Skeletal muscle satellite cell (primary cell): ENCODE results near the gene SLC22A7.

Experiments used
- H3K27me3 ChIP-seq: 2 replicates; pipeline ENCODE4 v1.7.0; 2013; ENCODE audit warnings: low read length; ENCODE audit not compliant: control insufficient read depth, insufficient read depth
- H3K36me3 ChIP-seq: 2 replicates; pipeline ENCODE4 v1.7.0; 2013; ENCODE audit warnings: mild to moderate bottlenecking, control low read depth, low read length; ENCODE audit not compliant: insufficient read depth
- H3K4me1 ChIP-seq: 2 replicates; pipeline ENCODE4 v1.7.0; 2013; ENCODE audit warnings: low read length; ENCODE audit not compliant: control insufficient read depth, insufficient read depth
- H3K4me2 ChIP-seq: 2 replicates; pipeline ENCODE4 v1.7.0; 2013; ENCODE audit warnings: mild to moderate bottlenecking, low read length
- H3K4me3 ChIP-seq: 2 replicates; pipeline ENCODE4 v1.7.0; 2013; ENCODE audit warnings: low read length
- H3K9ac ChIP-seq: 2 replicates; pipeline ENCODE4 v1.7.0; 2013; ENCODE audit warnings: mild to moderate bottlenecking, low read depth, low read length, moderate library complexity
- H3K9me3 ChIP-seq: replicated peaks from 2 replicates; pipeline ENCODE4 v1.7.0; 2013; ENCODE audit warnings: mild to moderate bottlenecking, control low read depth, low read length

Gene SLC22A7

DNA sequence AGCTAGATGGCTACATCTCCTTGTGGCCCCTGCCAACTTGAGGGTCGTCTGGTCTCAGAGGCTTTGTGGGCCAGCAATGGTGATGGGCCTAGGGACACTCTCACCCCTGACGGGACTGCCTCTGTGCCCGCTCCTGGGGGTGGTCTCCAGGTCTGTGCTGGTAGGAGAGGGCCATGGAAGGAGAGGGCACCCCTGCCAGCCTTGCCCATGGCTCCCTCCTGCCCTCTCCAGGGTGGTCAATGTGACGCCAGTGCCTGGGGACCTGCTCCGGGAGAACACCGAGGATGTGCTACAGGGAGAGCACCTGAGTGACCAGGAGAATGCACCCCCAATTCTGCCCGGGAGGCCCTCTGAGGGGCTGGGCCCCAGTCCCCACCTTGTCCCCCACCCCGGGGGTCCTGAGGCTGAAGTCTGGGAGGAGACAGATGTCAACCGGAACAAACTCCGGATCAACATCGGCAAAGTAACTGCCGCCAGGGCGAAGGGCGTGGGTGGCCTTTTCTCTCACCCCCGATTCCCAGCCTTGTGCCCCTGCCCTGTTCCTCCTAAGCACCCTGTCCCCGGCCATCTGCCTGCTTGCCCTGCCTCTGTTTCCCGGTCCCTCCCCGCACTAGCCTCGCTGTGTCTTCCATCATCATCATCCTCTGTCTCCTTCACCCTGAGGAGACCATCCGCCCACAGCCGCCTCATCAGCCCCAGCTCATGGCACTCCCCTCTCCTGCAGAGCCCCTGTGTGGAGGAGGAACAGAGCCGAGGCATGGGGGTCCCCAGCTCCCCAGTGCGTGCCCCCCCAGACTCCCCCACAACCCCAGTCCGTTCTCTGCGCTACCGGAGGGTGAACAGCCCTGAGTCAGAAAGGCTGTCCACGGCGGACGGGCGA is 39.0 kb upstream of the SLC22A7 start:
- Histone ChIP-seq H3K9me3 (no peaks in the 10 kb centered on the region), H3K9ac (no peak overlapping the region), H3K4me1 (no peaks in the 10 kb centered on the region), H3K4me3 (no peak overlapping the region), H3K27me3 (peaks cover 32% of the 10 kb centered on the region), H3K4me2 (no peak overlapping the region), H3K36me3 (no peaks in the 10 kb centered on the region)

DNA sequence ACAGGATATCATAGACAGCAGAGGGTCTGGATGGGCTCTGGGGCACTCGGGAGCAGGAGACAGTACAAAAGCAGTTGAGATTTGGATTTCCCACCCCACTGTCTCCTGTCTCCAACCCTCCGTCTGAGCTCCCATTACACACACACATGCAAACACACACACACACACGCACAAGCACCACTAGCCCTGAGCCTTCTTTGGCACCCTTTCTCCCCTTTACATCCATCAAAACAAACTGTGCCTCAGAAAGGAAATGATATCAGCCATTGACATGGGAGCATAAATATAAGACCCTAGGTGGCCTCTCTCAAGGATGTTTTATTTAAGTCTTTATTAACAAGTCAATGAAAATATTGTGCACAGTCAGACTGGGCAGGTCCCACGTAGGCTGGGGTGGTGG is 37.3 kb upstream of the SLC22A7 start:
- Histone ChIP-seq H3K27me3 (peaks cover 39% of the 10 kb centered on the region), H3K4me1 (no peaks in the 10 kb centered on the region), H3K9me3 (no peaks in the 10 kb centered on the region), H3K4me3 (no peak overlapping the region), H3K36me3 (no peaks in the 10 kb centered on the region), H3K9ac (no peak overlapping the region), H3K4me2 (no peak overlapping the region)

DNA sequence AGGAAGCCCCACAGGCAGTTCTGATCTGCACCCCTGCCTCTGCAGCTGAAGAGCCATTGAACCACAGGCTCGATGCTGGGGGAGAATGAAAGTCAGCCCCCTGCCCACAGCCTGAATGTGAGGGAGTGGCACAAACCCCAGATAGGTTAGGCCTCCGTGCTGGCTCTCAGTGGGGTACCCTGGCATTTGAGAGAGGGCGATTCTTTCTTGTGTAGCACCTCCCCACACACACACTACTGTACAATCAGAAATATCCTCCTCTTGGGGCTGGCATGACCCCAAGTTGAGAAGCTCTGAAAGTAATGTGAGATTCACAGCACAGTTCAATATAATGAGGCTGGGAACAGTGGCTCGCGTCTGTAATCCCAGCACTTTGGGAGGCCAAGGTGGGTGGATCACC is 36.9 kb upstream of the SLC22A7 start:
- H3K36me3 ChIP-seq = no peaks in the 10 kb centered on the region
- peaks cover 41% of the 10 kb centered on the region for H3K27me3 ChIP-seq

DNA sequence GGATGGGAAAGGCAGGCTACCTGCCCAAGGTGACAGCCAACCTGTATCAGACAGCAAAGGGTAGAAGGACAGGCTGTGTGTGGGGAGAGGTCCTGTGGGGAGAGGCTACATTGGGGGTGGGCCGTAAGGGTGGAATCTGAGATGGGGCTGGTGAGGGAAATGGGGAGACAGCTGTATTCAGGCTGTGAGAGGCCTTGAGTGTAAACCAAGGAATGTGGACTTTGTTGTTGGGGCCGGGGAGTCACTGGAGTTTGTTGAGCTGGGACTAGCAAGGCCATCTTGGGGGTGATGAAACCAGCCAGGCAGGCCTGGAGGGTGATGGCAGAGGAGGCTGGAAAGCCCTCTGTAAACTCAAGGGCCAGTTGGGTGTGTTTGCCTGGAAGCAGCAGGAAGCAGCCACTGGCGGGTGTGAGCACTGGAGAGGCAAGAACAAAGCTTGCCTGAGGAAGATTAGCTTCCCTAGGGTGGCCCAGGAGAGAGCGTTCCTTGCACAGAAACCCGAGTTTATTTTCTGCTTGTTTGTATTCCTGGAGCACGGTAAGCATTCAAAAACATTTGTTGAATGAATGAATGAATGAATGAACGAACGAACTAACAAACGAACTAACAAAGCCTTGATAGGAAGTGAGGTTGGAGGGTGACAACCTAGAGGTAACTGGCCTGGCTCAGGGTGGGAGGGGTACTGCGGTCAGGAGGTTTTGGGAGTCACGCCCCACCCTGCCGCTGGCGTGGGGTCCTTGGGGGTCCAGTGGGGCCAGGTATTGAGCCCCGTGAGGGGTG is 35.9 kb upstream of the SLC22A7 start:
- H3K9me3 ChIP-seq = no peaks in the 10 kb centered on the region
- no peak overlapping the region for H3K4me3 ChIP-seq
- H3K27me3 ChIP-seq = peaks cover 39% of the 10 kb centered on the region
- H3K4me1 ChIP-seq = no peaks in the 10 kb centered on the region
- no peak overlapping the region for H3K4me2 ChIP-seq
- H3K9ac ChIP-seq = no peak overlapping the region
- no peaks in the 10 kb centered on the region for H3K36me3 ChIP-seq

More for the DNA sequence above, 36.9 kb upstream of the SLC22A7 start:
- no peak overlapping the region for H3K9ac ChIP-seq
- H3K4me3 ChIP-seq = no peak overlapping the region
- H3K4me1 ChIP-seq = no peaks in the 10 kb centered on the region
- H3K4me2 ChIP-seq = no peak overlapping the region
- H3K9me3 ChIP-seq = no peaks in the 10 kb centered on the region

DNA sequence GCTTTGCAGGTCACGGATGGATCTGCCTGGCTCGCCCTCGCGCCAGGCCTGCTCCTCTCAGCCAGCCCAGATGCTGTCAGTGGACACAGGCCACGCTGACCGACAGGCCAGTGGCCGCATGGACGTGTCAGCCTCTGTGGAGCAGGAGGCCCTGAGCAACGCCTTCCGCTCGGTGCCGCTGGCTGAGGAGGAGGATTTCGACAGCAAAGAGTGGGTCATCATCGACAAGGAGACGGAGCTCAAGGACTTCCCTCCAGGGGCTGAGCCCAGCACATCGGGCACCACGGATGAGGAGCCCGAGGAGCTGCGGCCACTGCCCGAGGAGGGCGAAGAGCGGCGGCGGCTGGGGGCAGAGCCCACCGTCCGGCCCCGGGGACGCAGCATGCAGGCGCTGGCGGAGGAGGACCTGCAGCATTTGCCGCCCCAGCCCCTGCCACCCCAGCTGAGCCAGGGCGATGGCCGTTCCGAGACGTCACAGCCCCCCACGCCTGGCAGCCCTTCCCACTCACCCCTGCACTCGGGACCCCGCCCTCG is 35.2 kb upstream of the SLC22A7 start:
- Histone ChIP-seq H3K9ac (no peak overlapping the region), H3K4me3 (no peak overlapping the region), H3K4me1 (no peaks in the 10 kb centered on the region), H3K27me3 (peaks cover 40% of the 10 kb centered on the region), H3K4me2 (no peak overlapping the region), H3K9me3 (no peaks in the 10 kb centered on the region), H3K36me3 (no peaks in the 10 kb centered on the region)

DNA sequence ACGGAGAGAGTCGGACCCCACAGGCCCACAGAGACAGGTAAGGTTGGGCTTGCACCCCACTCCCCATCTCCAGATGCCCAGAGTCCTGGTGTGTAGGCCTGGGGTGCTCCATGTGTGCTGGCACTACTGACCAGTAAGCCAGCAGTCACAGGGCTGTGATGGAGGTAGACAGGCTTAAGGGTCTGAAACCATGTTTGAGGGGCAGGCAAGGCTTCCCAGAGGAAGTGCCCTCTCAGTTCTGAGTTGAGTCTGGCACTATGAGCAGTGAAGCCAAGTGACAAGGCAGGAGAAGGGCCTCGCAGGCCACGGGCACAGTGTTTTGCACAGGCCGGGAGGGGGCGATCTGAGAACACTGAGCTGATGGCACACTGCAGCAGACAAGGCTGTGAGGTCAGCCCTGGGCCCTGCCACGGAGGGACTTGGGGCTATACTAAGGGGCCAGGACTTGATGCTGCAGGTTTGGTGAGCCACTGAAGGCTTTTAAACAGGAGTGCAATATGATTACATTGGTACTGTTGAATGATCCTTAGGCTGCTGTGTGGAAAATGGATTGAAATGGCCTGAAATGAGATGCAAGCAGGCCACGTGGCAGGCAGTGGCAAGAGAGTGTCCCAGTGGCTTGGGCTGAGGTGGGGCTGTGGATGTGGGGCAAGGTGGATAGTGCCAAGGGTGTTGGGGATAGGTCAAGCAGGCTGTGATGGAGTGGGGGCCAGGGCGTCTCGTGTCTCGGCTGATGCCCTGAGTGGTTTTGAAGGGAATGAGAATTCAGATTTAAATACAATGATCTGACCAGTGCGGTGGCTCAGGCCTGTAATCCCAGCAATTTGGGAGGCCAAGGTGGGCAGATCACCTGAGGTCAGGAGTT is 34.5 kb upstream of the SLC22A7 start:
- H3K36me3 ChIP-seq = no peaks in the 10 kb centered on the region
- peaks cover 43% of the 10 kb centered on the region for H3K27me3 ChIP-seq
- no peak overlapping the region for H3K9ac ChIP-seq

DNA sequence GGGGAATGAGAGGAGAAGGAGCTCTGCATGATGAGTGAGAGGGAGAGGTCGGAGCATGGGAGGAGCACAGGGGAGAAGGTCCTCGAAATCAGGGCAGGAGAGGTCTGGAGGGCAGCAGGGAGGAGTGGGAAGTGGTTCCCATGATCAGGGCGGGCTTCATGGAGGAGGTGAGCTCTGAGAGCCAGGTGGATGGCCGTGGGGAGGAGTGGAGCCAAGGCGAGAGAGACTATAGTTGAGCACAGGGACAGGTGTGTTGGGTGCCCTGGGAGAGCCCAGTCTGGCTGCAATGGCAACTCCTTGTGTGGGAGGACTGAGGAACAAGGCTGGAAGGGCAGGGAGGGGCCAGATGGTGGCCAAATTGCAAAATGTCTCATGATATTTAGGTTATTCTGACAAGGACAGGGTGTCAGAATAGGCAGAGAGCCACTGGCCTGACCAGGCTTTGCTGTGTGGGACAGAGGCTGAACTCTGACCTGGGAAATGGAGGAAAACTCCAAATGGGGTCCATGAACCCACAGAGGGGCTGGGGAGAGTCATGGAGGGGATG is 33.4 kb upstream of the SLC22A7 start:
- Histone ChIP-seq H3K36me3 (no peaks in the 10 kb centered on the region), H3K9me3 (no peaks in the 10 kb centered on the region), H3K4me3 (no peak overlapping the region), H3K4me1 (peaks cover 6% of the 10 kb centered on the region), H3K4me2 (no peak overlapping the region), H3K27me3 (peaks cover 53% of the 10 kb centered on the region), H3K9ac (no peak overlapping the region)

More for the DNA sequence above, 34.5 kb upstream of the SLC22A7 start:
- no peaks in the 10 kb centered on the region for H3K4me1 ChIP-seq
- no peak overlapping the region for H3K4me3 ChIP-seq
- no peak overlapping the region for H3K4me2 ChIP-seq
- no peaks in the 10 kb centered on the region for H3K9me3 ChIP-seq

DNA sequence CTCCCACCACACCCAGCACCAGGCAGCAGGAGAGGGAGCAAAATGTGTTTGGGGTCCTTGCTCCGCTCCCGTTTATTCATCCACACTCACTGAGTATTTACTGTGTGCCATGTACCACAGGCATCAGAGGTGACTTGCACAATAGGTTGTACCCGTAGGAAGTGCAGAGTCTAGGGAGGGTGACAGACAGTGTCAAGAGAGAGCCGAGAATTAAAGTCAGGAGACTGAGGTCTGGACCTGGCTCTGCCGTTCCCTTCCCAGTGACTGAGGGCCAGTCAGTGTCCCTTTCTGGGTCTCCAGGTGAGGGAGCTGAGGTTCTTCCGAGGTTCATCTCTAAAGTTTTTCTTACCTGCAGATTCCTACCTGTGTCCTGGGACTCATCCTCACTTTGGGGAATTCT is 32.5 kb upstream of the SLC22A7 start:
- Histone ChIP-seq H3K27me3 (peaks cover 54% of the 10 kb centered on the region), H3K9ac (no peak overlapping the region), H3K4me2 (no peak overlapping the region), H3K4me3 (no peak overlapping the region), H3K9me3 (no peaks in the 10 kb centered on the region), H3K36me3 (no peaks in the 10 kb centered on the region), H3K4me1 (peaks cover 6% of the 10 kb centered on the region)

DNA sequence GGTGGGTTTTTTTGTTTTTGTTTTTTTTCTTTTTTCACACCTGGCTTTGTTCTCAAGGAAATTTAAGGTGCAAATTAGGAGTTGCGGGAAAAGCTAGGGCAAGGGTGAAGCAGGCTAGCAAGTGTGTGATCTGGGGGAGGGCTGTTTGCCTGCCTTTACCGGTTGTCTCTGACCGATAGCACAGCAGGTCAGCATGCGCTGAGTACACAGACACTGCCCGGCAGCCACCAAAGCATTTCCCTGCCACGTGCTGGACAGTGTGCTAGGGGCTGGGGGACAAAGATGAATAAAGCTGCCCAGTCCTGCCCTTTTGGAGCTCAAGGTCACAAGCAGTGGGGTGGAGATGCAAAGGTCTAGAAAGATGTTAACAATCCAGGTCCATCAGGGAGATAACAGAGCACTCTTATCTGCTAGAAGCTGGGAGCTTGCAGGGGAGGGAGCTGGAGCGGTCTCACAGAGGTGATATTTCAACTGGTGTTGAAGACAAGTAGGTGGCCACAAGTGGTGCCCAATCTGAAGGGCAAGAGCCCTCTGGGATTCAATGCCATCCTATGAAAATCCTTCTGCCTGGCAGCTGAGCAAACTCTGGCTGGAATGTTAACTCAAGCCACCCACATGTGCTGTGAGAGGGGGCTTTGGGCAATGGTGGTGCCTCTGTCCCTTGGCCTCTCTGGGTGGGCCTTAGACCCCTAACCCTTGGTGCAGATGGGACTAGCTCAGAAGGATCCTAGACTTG is 30.3 kb upstream of the SLC22A7 start:
- H3K4me2 ChIP-seq = no peak overlapping the region
- H3K9me3 ChIP-seq = no peaks in the 10 kb centered on the region
- no peak overlapping the region for H3K9ac ChIP-seq
- H3K36me3 ChIP-seq = no peaks in the 10 kb centered on the region
- peaks cover 68% of the 10 kb centered on the region for H3K27me3 ChIP-seq
- H3K4me1 ChIP-seq = peaks cover 6% of the 10 kb centered on the region
- H3K4me3 ChIP-seq = no peak overlapping the region

DNA sequence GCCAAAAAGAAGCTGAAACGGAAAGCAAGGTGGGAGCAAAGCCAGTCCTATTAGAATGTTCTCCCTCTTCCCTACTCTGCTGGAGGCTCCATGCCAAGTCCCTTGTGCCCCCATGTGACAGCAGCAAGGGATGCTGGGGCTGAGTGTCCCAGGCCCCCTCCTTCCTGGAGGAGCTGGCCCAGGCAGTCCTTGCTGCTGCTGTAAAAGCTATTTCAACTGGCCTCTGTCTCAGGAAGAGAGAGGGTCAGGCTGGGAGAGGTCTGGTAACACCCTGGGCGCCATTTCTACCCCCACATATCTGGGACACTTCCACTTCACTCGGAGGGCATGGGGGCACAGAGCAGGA is 29.7 kb upstream of the SLC22A7 start:
- no peaks in the 10 kb centered on the region for H3K9me3 ChIP-seq
- H3K27me3 ChIP-seq = peaks cover 73% of the 10 kb centered on the region
- H3K36me3 ChIP-seq = no peaks in the 10 kb centered on the region
- H3K4me1 ChIP-seq = peaks cover 6% of the 10 kb centered on the region
- H3K9ac ChIP-seq = no peak overlapping the region
- H3K4me3 ChIP-seq = no peak overlapping the region
- no peak overlapping the region for H3K4me2 ChIP-seq
